Naive thymus-derived CD8-positive, alpha-beta T cell (primary cell): ENCODE results near the gene FOLR2. TPM values are rescaled to one million over a fixed set of nuclear protein-coding genes. Genes with fewer than 3 reads are reported as not detected.
A peak's percentile ranks its signal among the peaks of the same experiment; 100 is the strongest.
"Not testable (repeated sequence)": the region's sequence is repeated elsewhere in the genome, so short reads cannot be mapped to it uniquely, and the experiment has no call there.

Source experiments
- ATAC-seq, 2 donors: fragments of 150-1000 bp; cut with Tn5 transposase in 1 of 2; sonication (Bioruptor Pico), chemical (Tn5 transposase) in 1 of 2; 1 replicate in 1 of 2; 2 replicates in 1 of 2; pipeline ENCODE4 v1.10.0; 2021; ENCODE audit warnings: mild to moderate bottlenecking in 2 of 2, moderate library complexity in 2 of 2
- POLR2A ChIA-PET: fragments of 350-600 bp; sonication (Branson Sonifier 250); formaldehyde crosslinking; loops from one replicate; lab custom pipeline; 2021; ENCODE audit warnings: antibody characterized with exemption; lab: Charles Lee
- DNase-seq, 10 donors: peaks; one replicate each; pipeline versions ENCODE4 v3.0.0 to v3.0.0-alpha.2; 2020 to 2022
- H3K27ac Mint-ChIP-seq, 10 donors: one replicate each; pipeline ENCODE4 v1.8.0; 2020 to 2022; ENCODE audit warnings: mild to moderate bottlenecking in 10 of 10, mixed read lengths in 10 of 10, moderate library complexity in 4 of 10, inconsistent platforms in 1 of 10
- H3K27me3 Mint-ChIP-seq, 5 donors: one replicate each; pipeline ENCODE4 v1.8.0; 2021 to 2022; ENCODE audit warnings: mixed read lengths in 5 of 5
- H3K36me3 Mint-ChIP-seq, 3 donors: one replicate each; pipeline ENCODE4 v1.8.0; 2020 to 2022; ENCODE audit warnings: mixed read lengths in 3 of 3, mild to moderate bottlenecking in 2 of 3, inconsistent platforms in 1 of 3
- H3K4me1 Mint-ChIP-seq, 4 donors: one replicate each; pipeline ENCODE4 v1.8.0; 2021 to 2022; ENCODE audit warnings: mixed read lengths in 4 of 4
- H3K4me3 Mint-ChIP-seq, 10 donors: one replicate each; pipeline ENCODE4 v1.8.0; 2020 to 2022; ENCODE audit warnings: mild to moderate bottlenecking in 10 of 10, mixed read lengths in 10 of 10, moderate library complexity in 6 of 10, inconsistent platforms in 1 of 10
- H3K9me3 Mint-ChIP-seq, 9 donors: one replicate each; pipeline ENCODE4 v1.8.0; 2020 to 2022; ENCODE audit warnings: mixed read lengths in 9 of 9, mild to moderate bottlenecking in 3 of 9, inconsistent platforms in 1 of 9, moderate library complexity in 1 of 9
- polyA plus RNA-seq, 3 donors: library from polyadenylated mRNA; unstranded; fragments of 300-500 nt; fragmentation: Illumina TruSeq; gene quantifications; one replicate each; pipeline ENCODE4 v1.2.3, GENCODE V29; 2021
- total RNA-seq, 8 experiments: library from RNA in 2 of 8; stranded (reverse) in 2 of 8; gene quantifications; one replicate each; pipeline ENCODE4 v1.2.3 and lab custom pipeline; 2021 to 2026

Gene FOLR2
- total RNA-seq (1 to 10 TPM in 1 of 2 experiments, under 1 TPM in 1; 0.31 to 1.0 TPM), polyA plus RNA-seq (not detected), total RNA-seq (lab: John Stamatoyannopoulos, UW) (0 reads per million in 6 experiments)

DNA sequence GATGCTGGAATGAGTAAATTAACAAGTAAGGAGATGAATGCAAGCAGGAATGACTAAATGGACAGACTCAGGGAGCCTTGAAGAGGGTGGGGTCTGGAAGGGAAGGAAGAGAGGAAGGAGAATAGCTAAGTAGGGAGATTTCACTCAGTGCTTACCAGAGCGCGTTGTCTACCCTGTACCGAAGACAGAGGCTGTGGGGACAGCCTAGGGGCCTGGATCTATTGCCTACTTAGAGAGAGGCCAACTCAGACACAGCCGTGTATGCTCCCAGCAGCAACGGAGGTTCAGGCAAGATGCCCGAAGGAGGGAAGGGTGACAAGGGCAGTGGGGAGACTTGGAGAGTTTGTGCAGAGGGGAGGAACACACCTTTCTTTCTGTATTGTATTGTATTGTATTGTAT is at the start of gene FOLR2:
FOLR2 (plus strand) TSS at position 157 of the 400 bp plus-strand sequence. CDS start 1,791 bp downstream, outside the sequence.
- ATAC-seq: no peak
- POLR2A ChIA-PET: no interaction called here
- peak in 1 of 10 donors; percentile 11 for DNase-seq
- no peak within 1 kb of the TSS for H3K4me3 Mint-ChIP-seq
- H3K27me3 Mint-ChIP-seq: peaks cover 9 to 27% (median 21%) of the 10 kb centered on the region in 5 donors
- H3K36me3 Mint-ChIP-seq: no peaks in the 10 kb centered on the region
- H3K9me3 Mint-ChIP-seq: no peaks in the 10 kb centered on the region
- H3K27ac Mint-ChIP-seq: peak within 1 kb of the TSS in 2 of 10 donors; percentile 7 to 40
- peaks cover 0 to 27% (median under 1%) of the 10 kb centered on the region in 4 donors for H3K4me1 Mint-ChIP-seq

DNA sequence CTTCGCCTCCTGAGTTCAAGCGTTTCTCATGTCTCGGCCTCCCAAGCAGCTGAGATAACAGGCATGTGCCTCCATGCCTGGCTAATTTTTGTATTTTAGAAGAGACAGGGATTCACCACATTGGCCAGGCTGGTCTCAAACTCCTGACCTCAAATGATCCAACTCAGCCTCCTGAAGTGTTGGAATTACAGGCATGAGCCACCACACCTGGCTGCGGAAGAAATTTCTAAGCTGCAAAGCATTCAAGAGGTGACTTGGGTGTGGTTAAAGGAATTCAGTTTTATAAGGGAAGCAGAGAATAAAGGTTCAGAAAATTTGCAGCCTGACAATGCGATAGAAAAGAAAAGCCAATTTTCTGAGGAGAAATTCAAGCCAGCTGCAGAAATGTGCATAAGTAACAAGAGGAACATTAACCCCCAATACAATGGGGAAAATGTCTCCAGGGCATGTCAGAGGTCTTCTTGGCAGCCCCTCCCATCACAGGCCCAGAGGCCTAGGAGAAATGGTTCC is 47.5 kb upstream of the FOLR2 start:
- H3K27me3 Mint-ChIP-seq, H3K27ac Mint-ChIP-seq, H3K4me3 Mint-ChIP-seq, H3K4me1 Mint-ChIP-seq, ATAC-seq, H3K9me3 Mint-ChIP-seq, H3K36me3 Mint-ChIP-seq, POLR2A ChIA-PET, DNase-seq: not testable (repeated sequence)

DNA sequence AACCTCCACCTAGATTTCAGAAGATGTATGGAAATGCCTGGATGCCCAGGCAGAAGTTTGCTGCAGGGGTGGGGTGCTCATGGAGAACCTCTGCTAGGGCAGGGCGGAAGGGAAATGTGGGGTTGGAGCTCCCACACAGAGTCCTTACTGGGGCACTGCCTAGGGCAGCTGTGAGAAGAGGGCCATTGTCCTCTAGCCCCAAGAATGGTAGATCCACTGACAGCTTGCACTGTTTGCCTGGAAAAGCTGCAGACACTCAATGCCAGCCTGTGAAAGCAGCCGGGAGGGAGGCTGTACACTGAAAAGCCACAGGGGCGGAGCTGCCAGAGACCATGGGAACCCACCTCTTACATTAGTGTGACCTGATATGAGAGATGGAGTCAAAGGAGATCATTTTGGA is 46.8 kb upstream of the FOLR2 start:
- H3K36me3 Mint-ChIP-seq, ATAC-seq, H3K4me3 Mint-ChIP-seq, H3K27me3 Mint-ChIP-seq, DNase-seq, H3K9me3 Mint-ChIP-seq, POLR2A ChIA-PET, H3K4me1 Mint-ChIP-seq: not testable (repeated sequence)
- H3K27ac Mint-ChIP-seq: peak overlapping the region in 1 of 10 donors; percentile 40

DNA sequence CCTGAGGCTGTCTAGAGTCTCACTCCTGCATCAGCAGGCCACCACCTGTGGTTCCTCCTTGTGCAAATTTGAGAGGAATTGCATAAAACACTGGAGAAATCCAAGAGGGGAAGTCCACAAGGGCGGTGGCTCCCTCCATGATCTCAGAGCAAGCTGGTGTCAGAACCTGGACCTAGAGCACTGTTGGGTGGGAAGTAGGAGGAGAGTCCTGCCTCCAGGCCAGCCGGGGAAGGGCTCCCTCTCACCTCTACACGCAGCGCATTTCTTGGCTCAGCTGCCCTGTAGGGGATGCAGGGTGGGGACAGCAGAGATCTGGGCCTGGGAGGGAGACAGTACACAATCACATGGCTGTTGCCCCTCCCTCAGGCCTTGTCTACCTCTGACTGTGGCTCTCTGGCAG is 44.6 kb upstream of the FOLR2 start:
- H3K4me3 Mint-ChIP-seq, H3K9me3 Mint-ChIP-seq, H3K27me3 Mint-ChIP-seq, ATAC-seq, POLR2A ChIA-PET, H3K4me1 Mint-ChIP-seq, H3K36me3 Mint-ChIP-seq, DNase-seq, H3K27ac Mint-ChIP-seq: not testable (repeated sequence)

DNA sequence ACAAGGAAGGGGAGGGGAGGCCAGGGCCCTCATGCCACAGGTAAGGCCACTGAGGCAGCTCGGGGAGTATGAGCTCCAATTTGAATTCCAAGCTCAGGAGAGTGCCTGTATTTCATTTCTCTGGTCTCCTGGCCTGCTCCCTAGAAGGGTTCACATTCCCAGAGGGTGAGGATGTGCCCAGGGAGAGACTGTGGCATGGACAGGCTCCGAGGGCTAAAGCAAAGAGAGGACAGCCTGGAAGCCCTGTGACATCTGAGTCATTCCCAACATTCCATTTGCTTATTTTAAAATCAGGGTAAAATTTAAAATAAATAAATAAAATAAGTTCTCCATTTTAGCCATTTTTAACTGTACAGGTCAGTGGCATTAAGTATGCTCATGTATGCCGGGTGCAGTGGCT is 43.3 kb upstream of the FOLR2 start:
- Mint-ChIP-seq H3K27ac (no peak overlapping the region), H3K36me3 (no peaks in the 10 kb centered on the region), H3K4me1 (peaks cover 0 to 4% (median 1%) of the 10 kb centered on the region in 4 donors), H3K4me3 (no peak overlapping the region), H3K9me3 (no peaks in the 10 kb centered on the region), H3K27me3 (peaks cover 0 to 10% (median 3%) of the 10 kb centered on the region in 5 donors)
- ATAC-seq: no peak
- DNase-seq: no peak
- POLR2A ChIA-PET: interaction anchor here (0.7 kb wide), 1 partner anchor 264 kb away, joined by 3 read pairs; no protein-coding TSS in a partner anchor

DNA sequence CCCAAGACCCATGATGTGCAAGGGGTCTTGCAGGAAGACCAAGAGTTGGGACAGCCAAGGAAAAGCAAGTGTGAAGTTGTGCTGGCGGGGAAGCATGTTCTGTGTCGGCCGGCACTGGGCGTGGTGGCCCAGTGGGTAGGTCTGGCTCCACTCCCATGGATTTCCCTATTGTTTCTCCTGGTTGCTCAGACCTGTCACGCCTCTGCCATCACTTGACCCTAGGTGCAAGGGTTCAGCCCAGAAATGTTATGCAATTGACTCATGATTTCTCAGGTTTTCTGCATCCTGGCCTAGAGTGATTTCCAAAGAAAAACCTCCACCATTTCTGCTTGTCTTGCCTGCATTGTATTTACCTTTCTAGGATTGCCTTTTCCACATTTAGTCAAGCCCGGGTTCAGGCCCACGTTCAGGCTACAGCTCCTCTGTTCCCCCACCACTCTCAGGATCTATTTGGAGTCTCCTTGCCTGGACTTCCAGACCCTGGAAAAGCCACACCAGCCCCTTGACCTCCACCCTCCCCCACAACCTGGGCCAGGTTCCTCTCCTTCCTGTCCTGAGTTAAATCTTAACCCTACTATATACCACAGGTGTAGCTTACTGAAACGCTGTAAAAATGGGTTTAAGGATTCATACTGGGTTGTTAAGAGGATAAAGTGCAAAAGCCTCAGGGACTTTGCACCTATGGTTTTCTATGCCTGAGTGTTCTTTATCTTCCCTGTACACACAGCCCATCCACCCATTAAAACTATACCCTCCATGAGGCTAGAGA is 42.1 kb upstream of the FOLR2 start:
- ATAC-seq: no peak
- H3K36me3 Mint-ChIP-seq: no peaks in the 10 kb centered on the region
- peaks cover 0 to 10% (median 3%) of the 10 kb centered on the region in 5 donors for H3K27me3 Mint-ChIP-seq
- DNase-seq: no peak
- POLR2A ChIA-PET: no interaction called here
- peaks cover 0 to 4% (median 1%) of the 10 kb centered on the region in 4 donors for H3K4me1 Mint-ChIP-seq
- H3K9me3 Mint-ChIP-seq: no peaks in the 10 kb centered on the region
- no peak overlapping the region for H3K27ac Mint-ChIP-seq
- H3K4me3 Mint-ChIP-seq: no peak overlapping the region

DNA sequence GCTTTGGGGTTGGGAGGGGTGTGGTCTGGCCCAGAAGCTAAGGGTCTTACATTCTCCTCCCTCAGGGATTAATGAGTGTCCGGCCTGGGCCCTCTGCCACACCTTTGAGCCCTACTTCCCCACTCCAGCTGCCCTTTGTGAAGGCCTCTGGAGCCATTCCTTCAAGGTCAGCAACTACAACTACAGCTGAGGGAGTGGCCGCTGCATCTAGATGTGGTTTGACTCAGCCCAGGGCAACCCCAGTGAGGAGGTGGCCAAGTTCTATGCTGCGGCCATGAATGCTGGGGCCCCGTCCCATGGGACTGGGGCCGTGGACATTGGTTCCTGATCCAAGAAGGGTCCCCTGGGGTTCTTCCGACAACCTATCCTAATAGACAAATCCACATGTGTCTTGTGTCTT is 38.9 kb upstream of the FOLR2 start:
- no peak for DNase-seq
- Mint-ChIP-seq H3K9me3 (no peaks in the 10 kb centered on the region), H3K4me3 (no peak overlapping the region), H3K4me1 (no peaks in the 10 kb centered on the region), H3K36me3 (no peaks in the 10 kb centered on the region), H3K27me3 (peaks cover 3 to 9% (median 5%) of the 10 kb centered on the region in 5 donors), H3K27ac (no peak overlapping the region)
- POLR2A ChIA-PET: no interaction called here
- no peak for ATAC-seq

DNA sequence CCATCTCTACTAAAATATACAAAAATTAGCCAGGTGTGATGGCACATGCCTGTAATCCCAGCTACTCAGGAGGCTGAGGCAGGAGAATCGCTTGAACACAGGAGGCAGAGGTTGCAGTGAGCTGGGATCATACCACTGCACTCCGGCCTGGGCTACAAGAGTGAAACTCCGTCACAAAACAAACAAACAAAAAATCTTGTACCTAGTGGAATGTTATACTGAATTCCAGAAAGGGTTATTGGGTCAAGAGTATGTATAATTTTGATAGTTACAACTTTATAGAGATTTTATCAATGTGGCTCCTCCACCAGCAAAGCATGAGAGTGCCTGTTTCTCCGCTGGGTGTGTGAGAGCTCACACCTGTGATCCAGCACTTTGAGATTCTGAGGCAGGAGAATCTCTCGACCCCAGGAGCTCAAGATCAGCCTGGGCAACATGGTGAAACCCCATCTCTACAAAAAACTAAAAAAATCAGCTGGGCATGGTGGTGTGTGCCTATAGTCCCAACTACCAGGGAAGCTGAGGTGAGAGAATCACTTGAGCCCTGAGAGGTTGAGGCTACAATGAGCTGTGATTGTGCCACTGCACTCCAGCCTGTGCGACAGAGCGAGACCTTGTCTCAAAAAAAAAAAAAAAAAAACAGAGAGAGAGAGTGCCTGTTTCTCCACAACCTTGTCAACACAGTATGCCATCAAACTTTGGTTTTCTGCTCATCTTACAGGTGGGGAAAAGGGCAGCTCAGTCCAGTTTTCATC is 37.4 kb upstream of the FOLR2 start:
- Mint-ChIP-seq H3K4me3 (no peak overlapping the region), H3K36me3 (no peaks in the 10 kb centered on the region), H3K27me3 (peaks cover 0 to 12% (median 8%) of the 10 kb centered on the region in 5 donors), H3K9me3 (no peaks in the 10 kb centered on the region), H3K27ac (no peak overlapping the region), H3K4me1 (peaks cover 2 to 6% (median 3%) of the 10 kb centered on the region in 4 donors)
- POLR2A ChIA-PET: interaction anchor here (0.7 kb wide), 1 partner anchor 231 kb away, joined by 6 read pairs; no protein-coding TSS in a partner anchor
- no peak for DNase-seq
- ATAC-seq: no peak

DNA sequence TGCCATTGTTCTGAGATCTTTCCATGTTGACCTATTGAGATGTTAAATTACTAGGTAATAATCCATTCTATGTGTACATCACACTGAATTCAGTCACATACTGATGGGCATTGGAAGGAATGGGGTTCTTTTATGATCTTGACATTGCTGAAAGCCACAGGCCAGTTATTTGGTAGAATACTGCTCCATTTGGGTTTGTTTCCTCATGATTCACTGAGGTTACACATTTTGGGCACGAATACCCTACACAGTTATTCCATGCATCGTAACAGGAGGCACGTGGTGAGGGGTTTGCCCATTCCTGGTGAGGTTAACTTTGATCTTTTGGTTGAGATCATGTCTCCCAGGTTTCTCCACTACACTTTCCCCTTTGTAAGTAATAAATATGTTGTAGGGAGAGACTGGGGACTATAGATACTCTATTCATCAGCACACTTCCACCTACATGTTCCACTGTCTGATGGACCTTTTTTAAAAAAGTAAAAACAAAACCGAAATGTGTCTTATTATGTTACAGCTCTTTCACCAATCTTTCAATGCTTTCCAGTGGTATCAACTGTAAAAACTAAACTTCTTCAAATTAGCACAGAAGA is 36.7 kb upstream of the FOLR2 start:
- no peak overlapping the region for H3K4me3 Mint-ChIP-seq
- peaks cover 2 to 6% (median 3%) of the 10 kb centered on the region in 4 donors for H3K4me1 Mint-ChIP-seq
- no peak for ATAC-seq
- H3K9me3 Mint-ChIP-seq: no peaks in the 10 kb centered on the region
- DNase-seq: no peak
- POLR2A ChIA-PET: no interaction called here
- H3K27ac Mint-ChIP-seq: peak overlapping the region in 1 of 10 donors; percentile 17
- peaks cover 0 to 12% (median 8%) of the 10 kb centered on the region in 5 donors for H3K27me3 Mint-ChIP-seq
- no peaks in the 10 kb centered on the region for H3K36me3 Mint-ChIP-seq

DNA sequence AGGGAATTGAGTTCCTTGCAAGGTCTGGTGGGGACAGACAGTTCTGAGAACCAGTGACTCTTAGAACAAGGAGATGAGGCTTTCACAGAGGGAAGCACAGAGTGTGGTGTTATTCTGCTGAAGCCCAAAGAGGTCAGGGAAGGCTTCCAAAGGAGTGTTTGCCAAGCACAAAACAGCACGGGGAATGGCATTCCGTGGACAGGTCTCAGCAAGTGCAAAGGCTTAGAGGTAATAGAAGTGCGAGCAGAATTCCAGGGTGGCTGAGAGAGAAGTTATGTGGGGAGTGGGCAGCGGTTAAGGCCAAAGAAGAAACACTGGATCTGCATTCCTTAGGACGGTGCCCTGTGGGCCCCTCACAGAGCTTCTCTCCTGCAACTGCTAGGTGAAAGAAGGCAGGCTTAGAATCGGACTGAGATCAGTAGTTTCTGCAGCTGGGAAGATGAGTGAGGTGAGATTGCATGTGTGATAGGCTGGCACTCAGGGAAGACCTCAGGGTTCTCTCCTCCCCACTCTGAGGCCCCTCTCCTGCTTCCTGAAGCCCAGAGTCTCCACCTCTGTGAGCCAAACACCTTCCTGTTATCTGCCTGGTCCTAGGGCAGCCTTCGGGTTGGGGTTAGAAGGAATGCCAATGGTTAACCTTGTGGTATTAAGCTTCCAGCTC is 35.6 kb upstream of the FOLR2 start:
- H3K4me3 Mint-ChIP-seq, H3K36me3 Mint-ChIP-seq, H3K9me3 Mint-ChIP-seq, H3K4me1 Mint-ChIP-seq, POLR2A ChIA-PET, ATAC-seq, DNase-seq: not testable (repeated sequence)
- peaks cover 0 to 12% (median 8%) of the 10 kb centered on the region in 5 donors for H3K27me3 Mint-ChIP-seq
- peak overlapping the region in 1 of 10 donors; percentile 22 for H3K27ac Mint-ChIP-seq

DNA sequence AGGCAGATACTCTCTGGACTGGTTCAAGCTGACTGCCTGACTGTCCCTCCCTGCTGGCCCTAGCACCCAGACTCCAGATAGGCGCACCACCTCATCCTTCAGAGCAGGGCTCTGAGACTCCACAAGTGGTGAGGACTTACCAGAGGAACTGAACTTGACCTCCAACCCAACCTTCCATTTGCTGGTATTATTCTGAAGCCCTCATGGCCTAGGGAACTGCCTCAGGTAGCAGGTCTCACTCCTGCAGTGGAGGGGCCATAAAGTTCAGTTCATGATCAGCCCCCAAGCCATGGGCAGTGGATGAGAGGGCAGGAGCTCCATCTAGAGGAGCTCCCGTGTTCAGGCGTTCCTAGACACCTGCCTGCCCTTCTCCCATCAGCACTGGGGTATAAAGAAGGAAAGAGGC is 35.0 kb upstream of the FOLR2 start:
- ATAC-seq, H3K27ac Mint-ChIP-seq, DNase-seq, H3K4me1 Mint-ChIP-seq, H3K36me3 Mint-ChIP-seq, H3K9me3 Mint-ChIP-seq, POLR2A ChIA-PET, H3K4me3 Mint-ChIP-seq: not testable (repeated sequence)
- peaks cover 0 to 12% (median 8%) of the 10 kb centered on the region in 5 donors for H3K27me3 Mint-ChIP-seq

DNA sequence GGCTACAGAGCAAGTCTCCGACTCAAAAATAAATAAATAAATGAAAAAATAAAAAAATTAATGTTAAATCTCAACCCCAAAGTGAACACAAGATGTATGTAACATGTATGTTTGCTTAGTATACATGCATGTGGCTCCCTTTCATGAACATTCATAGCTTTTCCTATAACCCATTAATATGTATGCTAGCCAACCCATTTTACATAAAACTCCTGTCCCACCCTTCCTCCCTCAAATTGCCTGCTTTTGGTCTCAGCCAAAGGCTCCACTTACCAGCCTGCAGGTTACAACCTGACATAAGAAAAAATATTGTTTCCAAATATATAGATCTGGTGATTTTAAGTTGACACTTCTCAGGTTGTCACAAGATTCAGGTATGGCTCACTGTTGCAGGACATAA is 28.3 kb upstream of the FOLR2 start:
- POLR2A ChIA-PET: no interaction called here
- H3K27me3 Mint-ChIP-seq: peaks cover 0 to 5% (median 2%) of the 10 kb centered on the region in 5 donors

More for the DNA sequence above, 28.3 kb upstream of the FOLR2 start:
- ATAC-seq (no peak), DNase-seq (no peak)
- Mint-ChIP-seq H3K36me3 (no peaks in the 10 kb centered on the region), H3K4me1 (peaks cover 2 to 4% (median 2%) of the 10 kb centered on the region in 4 donors), H3K4me3 (no peak overlapping the region), H3K27ac (peak overlapping the region in 1 of 10 donors; percentile 3), H3K9me3 (no peaks in the 10 kb centered on the region)
